BJ (cell line): Measurements from ENCODE around the gene PLXNB1. TPM values are rescaled to one million over a fixed set of nuclear protein-coding genes. Genes with fewer than 3 reads are reported as not detected.

Experiments used
- CTCF ChIA-PET: fragments of 350-600 bp; formaldehyde crosslinking; extraction: SDS; loops from one replicate; lab custom pipeline; 2021; ENCODE audit warnings: antibody characterized with exemption, inconsistent platforms; lab: Yijun Ruan, JAX
- POLR2A ChIA-PET: fragments of 300-600 bp; sonication (Branson Sonifier 250); formaldehyde crosslinking; extraction: SDS; loops from one replicate; lab custom pipeline; 2021; ENCODE audit warnings: antibody characterized with exemption; lab: Charles Lee
- DNase-seq: peaks from one replicate; pipeline ENCODE4 v3.0.0-alpha.2; 2011; ENCODE audit warnings: low read depth
- H3K27me3 ChIP-seq: 2 replicates; pipeline ENCODE4 v1.6.0; 2011; ENCODE audit warnings: low read length; ENCODE audit not compliant: control insufficient read depth, insufficient read depth
- H3K36me3 ChIP-seq: 2 replicates; pipeline ENCODE4 v1.5.1; 2011; ENCODE audit warnings: low read length; ENCODE audit not compliant: control insufficient read depth, insufficient read depth
- H3K4me3 ChIP-seq: 2 replicates; pipeline ENCODE4 v1.5.1; 2011; ENCODE audit warnings: low read depth, mild to moderate bottlenecking, control low read depth, low read length
- polyA plus RNA-seq: library from polyadenylated mRNA; depleted of rRNA; stranded (reverse); fragments of >200 nt; gene quantifications from 2 replicates; pipeline ENCODE4 v1.2.3, GENCODE V29; 2011
- TF ChIP-seq, protein P1 (sequence below): IDR thresholded peaks from 2 replicates; pipeline ENCODE4 v1.5.1; 2011; ENCODE audit warnings: low read depth, mild to moderate bottlenecking, control low read depth, inconsistent platforms, low read length, moderate library complexity; ENCODE audit not compliant: insufficient read depth

Gene PLXNB1
- polyA plus RNA-seq, 1 experiment: 26.3 TPM

DNA sequence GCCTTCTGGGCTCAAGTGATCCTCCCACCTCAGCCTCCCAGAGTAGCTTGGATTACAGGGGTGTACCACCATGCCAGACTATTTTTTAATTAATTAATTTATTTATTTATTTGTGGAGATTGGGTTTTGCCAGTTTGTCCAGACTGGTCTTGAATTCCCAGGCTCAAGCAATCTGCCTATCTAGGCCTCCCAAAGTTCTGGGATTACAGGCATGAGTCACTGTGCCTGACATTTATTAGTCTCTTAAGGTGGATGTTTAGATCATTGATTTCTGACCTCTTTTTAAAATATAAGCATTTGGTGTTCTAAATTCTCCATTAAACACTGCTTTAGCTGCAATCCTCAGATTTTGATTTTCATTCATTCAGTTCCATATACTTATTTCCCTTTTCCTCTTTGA, 42.3 kb downstream of the PLXNB1 start:
- POLR2A ChIA-PET: no interaction called here
- Histone ChIP-seq H3K27me3 (peaks cover 6% of the 10 kb centered on the region), H3K36me3 (no peaks in the 10 kb centered on the region), H3K4me3 (no peak overlapping the region)
- no peak for DNase-seq
- CTCF ChIA-PET: interaction anchor here (1.7 to 2.8 kb wide), 2 partner anchors 13 to 49 kb away, joined by 8 to 10 read pairs; no protein-coding TSS in a partner anchor
- TF ChIP-seq, protein P1, sequence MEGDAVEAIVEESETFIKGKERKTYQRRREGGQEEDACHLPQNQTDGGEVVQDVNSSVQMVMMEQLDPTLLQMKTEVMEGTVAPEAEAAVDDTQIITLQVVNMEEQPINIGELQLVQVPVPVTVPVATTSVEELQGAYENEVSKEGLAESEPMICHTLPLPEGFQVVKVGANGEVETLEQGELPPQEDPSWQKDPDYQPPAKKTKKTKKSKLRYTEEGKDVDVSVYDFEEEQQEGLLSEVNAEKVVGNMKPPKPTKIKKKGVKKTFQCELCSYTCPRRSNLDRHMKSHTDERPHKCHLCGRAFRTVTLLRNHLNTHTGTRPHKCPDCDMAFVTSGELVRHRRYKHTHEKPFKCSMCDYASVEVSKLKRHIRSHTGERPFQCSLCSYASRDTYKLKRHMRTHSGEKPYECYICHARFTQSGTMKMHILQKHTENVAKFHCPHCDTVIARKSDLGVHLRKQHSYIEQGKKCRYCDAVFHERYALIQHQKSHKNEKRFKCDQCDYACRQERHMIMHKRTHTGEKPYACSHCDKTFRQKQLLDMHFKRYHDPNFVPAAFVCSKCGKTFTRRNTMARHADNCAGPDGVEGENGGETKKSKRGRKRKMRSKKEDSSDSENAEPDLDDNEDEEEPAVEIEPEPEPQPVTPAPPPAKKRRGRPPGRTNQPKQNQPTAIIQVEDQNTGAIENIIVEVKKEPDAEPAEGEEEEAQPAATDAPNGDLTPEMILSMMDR: no peak

DNA sequence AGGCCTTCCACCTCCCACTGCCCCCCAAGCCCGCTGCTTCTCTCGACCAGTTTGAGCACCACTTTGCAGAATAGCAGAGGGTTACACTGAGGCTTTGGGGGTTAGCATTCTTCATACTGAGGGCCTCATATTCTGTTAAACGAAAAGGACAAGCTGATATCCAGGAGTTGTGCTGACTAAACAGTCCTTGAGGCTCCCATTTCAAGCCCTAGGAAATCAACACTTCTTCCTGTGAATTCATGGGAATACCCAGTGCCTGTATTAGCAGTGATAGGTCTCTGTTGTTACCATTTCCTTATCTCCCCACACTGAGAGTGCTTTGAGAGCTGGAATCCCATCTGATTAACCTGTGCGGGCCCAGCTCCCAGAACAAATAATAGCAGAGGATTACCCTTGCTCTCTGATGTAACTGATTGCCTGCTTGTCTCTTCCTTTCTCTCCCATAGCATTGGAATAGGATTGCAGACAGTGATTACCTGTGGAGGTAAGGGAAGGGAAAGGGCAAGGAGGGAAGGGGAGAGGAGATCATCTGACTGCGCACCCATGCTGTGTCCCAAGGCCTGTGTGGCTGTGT, 56.9 kb downstream of the PLXNB1 start:
- CTCF ChIA-PET: interaction anchor here (0.8 to 1.5 kb wide), 2 partner anchors 63 to 88 kb away, joined by 3 read pairs; no protein-coding TSS in a partner anchor
- Histone ChIP-seq H3K4me3 (no peak overlapping the region), H3K36me3 (no peaks in the 10 kb centered on the region), H3K27me3 (peaks cover 13% of the 10 kb centered on the region)
- TF ChIP-seq, protein P1: no peak
- POLR2A ChIA-PET: no interaction called here
- DNase-seq: no peak

GRCh38 chr3:48372377-48372770, 57.5 kb downstream of the PLXNB1 start:
- peaks cover 12% of the 10 kb centered on the region for H3K27me3 ChIP-seq
- ChIA-PET POLR2A (no interaction called here), CTCF (interaction anchor here (1.5 kb wide), 1 partner anchor 88 kb away, joined by 3 read pairs; no protein-coding TSS in a partner anchor)
- H3K36me3 ChIP-seq: no peaks in the 10 kb centered on the region
- no peak overlapping the region for H3K4me3 ChIP-seq
- TF ChIP-seq, protein P1: no peak
- DNase-seq: no peak

DNA sequence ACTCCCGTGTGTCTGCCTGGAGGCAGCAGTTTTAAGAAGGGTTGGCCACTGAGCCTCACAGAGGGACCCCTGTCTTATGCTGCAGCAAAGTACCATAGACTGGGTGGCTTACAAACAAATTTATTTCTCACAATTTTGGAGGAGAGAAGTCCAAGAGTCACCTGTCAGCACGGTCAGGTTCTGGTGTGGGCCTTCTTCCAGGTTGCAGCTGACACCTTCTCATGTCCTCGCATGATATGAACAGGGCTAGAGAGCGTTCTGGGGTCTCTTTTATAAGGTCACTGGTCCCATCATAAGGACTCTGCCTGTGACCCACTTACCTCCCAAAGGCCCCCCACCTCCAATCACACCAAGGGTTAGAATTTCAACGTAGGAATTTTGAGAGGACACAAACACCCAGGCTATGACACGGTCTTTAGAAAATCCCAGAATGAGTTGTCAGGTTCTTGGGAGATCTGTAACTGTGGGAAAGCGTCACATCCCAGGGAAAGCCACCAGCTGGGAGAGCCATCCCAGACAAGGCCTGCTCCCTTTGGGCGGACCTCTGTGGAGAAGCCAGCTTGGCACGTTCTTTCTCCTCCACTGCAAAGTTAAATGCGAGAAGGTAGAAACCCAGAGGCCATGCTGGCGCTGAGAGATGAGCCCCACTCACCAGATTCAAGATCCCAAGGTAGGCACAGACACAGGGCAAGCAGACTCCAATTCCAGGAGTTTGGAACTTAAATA, 58.1 kb downstream of the PLXNB1 start, which contains the start of gene FBXW12:
FBXW12 (plus strand) TSS at position 569 of the 726 bp plus-strand sequence. CDS start 549 bp downstream, outside the sequence.
- TF ChIP-seq, protein P1: no peak
- POLR2A ChIA-PET: no interaction called here
- Histone ChIP-seq H3K4me3 (no peak within 1 kb of the TSS), H3K36me3 (no peaks in the 10 kb centered on the region), H3K27me3 (peaks cover 13% of the 10 kb centered on the region)
- DNase-seq: no peak
- CTCF ChIA-PET: interaction anchor here (1.5 kb wide), 1 partner anchor 87 kb away, joined by 3 read pairs; no protein-coding TSS in a partner anchor

- ChIA-PET CTCF (no interaction called here), POLR2A (no interaction called here)
- TF ChIP-seq, protein P1: no peak
- Histone ChIP-seq H3K27me3 (peaks cover 13% of the 10 kb centered on the region), H3K4me3 (no peak overlapping the region), H3K36me3 (no peaks in the 10 kb centered on the region)
- no peak for DNase-seq
These were observed 59.6 kb downstream of the PLXNB1 start for GRCh38 chr3:48370333-48370713.
